NCI-H526 (cell line): ENCODE data around the gene TAAR2.
A peak's percentile ranks its signal among the peaks of the same experiment; 100 is the strongest.
"Not testable (repeated sequence)": the region's sequence is repeated elsewhere in the genome, so short reads cannot be mapped to it uniquely, and the experiment has no call there.

Experiments
- DNase-seq, 2 experiments: peaks; one replicate each; lab custom pipeline; 2025; lab: John Stamatoyannopoulos, UW

TAAR2 gene, protein sequence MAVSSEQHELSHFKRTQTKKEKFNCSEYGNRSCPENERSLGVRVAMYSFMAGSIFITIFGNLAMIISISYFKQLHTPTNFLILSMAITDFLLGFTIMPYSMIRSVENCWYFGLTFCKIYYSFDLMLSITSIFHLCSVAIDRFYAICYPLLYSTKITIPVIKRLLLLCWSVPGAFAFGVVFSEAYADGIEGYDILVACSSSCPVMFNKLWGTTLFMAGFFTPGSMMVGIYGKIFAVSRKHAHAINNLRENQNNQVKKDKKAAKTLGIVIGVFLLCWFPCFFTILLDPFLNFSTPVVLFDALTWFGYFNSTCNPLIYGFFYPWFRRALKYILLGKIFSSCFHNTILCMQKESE

GRCh38 chr6:132624175-132624574 lies at the start of gene TAAR2:
TAAR2 (minus strand) TSS chr6:132624275; CDS start chr6:132624275, 0 bp downstream.
- no peak for DNase-seq

- DNase-seq, result peak in 1 of 2 experiments; percentile 15
Measured at GRCh38 chr6:132673376-132674094, 49.5 kb upstream of the TAAR2 start.

GRCh38 chr6:132671295-132671694 lies 47.2 kb upstream of the TAAR2 start:
- no peak for DNase-seq

- peak in 1 of 2 experiments; percentile 73 for DNase-seq
Measured at GRCh38 chr6:132669690-132670291, 45.7 kb upstream of the TAAR2 start.

DNA sequence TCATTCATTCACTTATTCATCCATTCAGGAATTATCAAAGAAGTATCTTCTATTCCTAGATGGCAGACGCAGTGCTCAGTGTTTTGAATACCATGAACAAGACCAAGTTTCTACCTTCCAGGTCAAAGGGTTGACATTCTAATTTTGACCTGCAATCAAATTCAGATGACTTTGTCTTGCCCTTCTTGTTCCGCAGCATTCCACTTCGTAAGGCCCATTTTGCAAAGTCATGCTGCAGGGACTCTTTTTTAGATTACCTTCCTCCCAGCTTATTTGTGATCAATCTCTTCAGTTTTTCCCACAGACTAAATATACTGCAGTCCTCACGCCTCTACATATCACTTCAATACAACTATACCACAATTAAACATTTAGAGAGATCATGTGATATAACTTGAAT lies 42.0 kb upstream of the TAAR2 start:
- DNase-seq, result no peak

- no peak for DNase-seq
Measured at GRCh38 chr6:132664309-132665034, 40.4 kb upstream of the TAAR2 start.

DNA sequence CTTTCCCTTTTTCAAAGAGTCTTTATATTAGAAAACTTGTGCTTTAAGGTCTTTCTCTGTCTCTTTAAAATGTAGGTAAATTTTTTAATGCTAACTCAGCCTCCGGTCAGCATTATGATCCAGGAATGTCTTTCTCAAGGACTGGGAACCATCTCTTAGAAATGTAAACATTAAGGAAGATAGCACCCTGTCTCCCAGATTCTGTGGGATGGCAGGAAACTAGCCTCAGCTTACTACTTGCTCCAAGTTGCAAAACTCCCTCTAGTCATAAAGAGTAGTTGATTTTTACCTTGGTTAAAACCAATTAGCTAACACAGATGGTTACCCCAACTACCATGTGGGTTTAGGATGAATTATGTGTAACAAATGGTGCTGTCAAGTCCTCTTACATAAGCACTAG lies 39.6 kb upstream of the TAAR2 start:
- DNase-seq, result no peak

DNA sequence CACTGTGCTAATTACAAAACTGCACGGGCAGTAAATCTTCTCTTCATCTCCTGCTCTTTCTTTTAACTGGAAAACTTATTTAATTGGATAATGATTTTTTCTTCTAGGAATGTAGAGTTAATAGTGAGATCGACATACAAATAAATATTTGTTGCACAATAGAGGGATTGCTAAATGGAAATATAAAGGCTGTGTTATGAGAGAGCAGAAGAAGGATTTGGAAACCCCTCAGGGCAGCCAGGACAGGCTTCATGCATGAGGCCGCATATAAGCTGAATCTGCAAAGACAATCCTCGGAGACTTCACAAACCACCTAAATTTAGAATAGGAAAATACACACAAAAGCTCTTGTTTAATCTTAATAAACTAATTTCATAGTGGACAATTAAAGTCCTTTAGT lies 37.8 kb upstream of the TAAR2 start:
- DNase-seq, result no peak

GRCh38 chr6:132659082-132659481 lies 35.0 kb upstream of the TAAR2 start, which contains the start of gene TAAR1:
TAAR1 (minus strand) TSS chr6:132659182; CDS start chr6:132646003, 13,179 bp downstream.
- DNase-seq, result no peak

- no peak for DNase-seq
Measured at GRCh38 chr6:132651062-132651461, 27.0 kb upstream of the TAAR2 start.

DNA sequence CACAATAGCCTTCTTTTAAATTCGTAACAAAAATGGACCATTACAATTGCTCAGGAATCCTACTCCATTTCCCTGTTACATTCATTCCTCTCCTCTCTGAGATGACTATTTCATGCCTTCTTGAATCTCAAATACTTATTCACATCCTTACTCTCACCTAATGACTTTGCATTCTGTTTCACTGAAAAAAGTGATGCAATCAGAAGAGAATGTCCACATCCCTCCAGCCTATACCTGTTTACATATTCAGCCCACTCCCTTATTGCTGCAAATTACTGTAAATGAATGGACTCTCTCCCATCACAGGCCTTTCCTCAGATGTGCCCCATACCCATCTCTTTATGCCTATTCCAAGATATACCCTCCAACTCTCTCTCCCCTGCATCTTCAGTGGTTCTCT lies 26.4 kb upstream of the TAAR2 start:
- no peak for DNase-seq

GRCh38 chr6:132648828-132649227 lies 24.8 kb upstream of the TAAR2 start:
- DNase-seq, result no peak

GRCh38 chr6:132648356-132648755 lies 24.3 kb upstream of the TAAR2 start:
- DNase-seq, result no peak

DNA sequence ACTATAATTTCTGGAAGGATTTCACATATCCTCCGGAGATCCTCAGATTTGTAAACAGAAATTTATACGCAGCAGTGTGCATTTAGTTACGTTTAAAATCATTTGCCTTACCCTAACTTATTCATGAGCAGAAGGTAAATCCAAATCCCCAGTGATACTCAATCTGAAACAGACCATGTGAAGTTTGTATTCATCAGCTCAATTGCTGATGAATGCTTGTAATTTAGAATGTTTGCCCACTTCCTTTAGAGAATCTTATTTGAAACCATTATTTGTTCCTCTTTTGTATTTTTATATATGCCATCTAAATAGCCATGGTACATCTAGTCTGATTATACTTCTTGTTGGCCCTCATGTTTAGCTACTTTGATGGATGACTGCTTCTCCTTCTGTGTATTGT lies 19.5 kb upstream of the TAAR2 start:
- DNase-seq, result no peak

DNA sequence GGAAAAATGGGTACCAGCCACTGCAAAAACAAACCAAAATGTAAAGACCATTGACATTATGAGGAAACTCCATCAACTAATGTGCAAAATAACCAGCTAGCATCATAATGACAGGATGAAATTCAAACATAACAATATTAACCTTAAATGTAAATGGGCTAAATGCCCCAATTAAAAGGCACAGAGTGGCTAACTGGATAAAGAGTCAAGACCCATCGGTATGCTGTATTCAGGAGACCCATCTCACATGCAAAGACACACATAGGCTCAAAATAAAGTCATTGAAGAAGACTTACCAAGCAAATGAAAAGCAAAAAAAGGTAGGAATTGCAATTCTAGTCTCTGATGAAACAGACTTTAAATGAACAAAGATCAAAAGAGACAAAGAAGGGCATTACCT lies 13.1 kb upstream of the TAAR2 start:
- DNase-seq, result not testable (repeated sequence)

DNA sequence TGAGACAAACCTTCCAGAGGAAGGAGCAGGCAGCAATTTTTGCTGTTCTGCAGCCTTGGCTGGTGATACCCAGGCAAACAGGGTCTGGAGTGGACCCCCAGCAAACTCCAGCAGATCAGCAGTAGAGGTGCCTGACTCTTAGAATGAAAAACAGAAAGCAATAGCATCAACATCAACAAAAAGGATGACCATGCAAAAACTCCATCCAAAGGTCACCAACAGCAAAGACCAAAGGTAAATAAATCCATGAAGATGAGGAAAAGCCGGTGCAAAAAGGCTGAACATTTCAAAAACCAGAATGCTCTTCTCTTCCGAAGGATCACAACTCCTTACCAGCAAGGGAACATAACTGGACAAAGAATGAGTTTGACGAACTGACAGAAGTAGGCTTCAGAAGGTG lies 11.8 kb upstream of the TAAR2 start:
- not testable (repeated sequence) for DNase-seq

DNA sequence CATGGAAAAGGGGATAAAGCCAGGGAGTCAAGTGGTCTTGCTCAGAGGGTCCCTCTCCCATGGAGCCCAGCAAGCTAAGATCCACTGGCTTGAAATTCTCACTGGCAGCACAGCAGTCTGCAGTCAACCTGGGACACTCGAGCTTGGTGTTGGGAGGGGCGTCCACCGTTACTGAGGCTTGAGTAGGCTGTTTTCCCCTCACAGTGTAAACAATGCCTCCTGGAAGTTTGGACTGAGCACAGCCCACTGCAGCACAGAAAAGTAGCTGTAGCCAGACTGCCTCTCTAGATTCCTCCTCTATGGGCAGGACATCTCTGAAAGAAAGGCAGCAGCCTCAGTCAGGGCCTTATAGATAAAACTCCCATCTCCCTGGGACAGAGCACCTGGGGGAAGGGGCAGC lies 11.2 kb upstream of the TAAR2 start:
- DNase-seq, result not testable (repeated sequence)

DNA sequence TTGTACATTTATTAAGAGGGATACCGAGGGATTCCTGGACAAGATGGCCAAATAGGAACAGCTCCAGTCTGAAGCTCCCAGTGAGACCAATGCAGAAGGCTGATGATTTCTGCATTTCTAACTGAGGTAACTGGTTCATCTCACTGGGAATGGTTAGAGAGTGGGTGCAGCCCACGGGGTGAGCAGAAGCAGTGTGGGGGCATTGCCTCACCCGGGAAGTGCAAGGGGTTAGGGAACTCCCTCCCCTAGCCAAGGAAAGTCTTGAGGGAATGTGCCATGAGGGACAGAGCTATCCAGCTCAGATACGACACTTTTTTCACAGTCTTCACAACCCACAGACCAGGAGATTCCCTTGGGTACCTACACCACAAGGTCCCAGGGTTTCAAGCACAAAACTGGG lies 10.7 kb upstream of the TAAR2 start:
- no peak for DNase-seq

DNA sequence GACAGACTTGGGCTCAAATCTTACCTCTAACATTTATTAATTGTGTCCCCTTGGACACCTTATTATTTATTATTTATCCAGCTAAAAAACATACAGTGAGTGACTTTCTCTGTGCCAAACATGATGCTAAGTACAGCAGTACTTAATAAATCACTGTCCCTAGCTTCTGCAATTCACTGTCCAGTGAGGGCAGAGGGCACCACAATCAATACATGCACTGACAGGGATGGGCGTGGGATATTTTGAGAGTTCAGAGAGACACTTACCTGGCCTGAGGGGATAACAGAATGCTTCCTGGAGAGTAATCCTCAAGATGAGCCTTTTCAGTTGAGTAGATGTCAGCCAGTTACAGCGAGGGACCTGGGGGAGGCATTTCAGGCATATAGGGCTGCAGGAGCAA lies 9.3 kb upstream of the TAAR2 start:
- DNase-seq, result no peak

- no peak for DNase-seq
Measured at GRCh38 chr6:132623106-132623845, 799 bp downstream of the TAAR2 start.

DNA sequence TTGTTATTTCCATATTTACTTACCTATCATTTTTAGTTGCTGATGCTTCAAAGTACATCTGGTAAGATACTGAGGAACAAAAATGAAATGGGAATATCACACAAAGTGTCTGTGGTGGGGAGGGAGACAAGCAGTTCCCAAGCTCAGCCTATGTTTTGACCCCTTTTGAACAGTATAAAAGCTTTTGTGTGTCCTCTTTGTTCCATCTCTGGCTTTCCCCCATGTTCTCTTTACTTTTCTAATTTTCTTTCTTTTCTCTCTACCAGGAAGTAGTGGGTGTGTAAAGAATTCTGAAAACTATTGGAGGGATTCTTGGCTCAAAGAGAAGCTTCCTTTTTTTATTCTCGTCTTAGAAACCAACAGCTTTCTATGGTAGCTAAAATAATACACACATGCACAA lies 7.4 kb downstream of the TAAR2 start:
- no peak for DNase-seq

DNA sequence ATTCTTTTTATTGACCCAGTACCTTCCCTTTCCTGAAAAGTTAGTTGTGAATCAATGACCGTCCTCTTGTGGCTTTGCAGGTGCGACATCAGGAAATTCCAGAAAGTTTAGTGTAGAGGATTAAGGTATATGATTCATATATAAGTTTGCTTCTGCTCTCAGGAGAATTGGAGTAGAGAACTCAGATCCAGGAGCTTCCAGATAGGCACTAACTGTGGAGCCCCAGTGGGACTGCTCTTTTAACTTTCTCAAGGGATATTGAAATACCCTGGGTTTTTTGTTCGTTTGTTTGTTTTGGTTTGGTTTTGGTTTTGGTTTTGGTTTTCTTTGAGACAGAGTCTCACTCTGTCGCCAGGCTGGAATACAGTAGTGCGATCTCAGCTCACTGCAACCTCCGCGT lies 9.5 kb downstream of the TAAR2 start:
- DNase-seq, result no peak
